Heart right ventricle (tissue), 16 donors: Measurements from ENCODE around the gene TNFAIP6. TPM values are rescaled to one million over a fixed set of nuclear protein-coding genes. Genes with fewer than 3 reads are reported as not detected.

Experiments used
- ATAC-seq, 8 donors: fragments of 200-7000 bp; cut with Tn5 transposase; one replicate each; pipeline ENCODE4 v1.9.1; 2020; ENCODE audit warnings: mild to moderate bottlenecking in 8 of 8, moderate library complexity in 8 of 8, moderate number of reproducible peaks in 1 of 8
- DNase-seq, 2 donors: peaks; one replicate each; pipeline ENCODE4 v3.0.0-alpha.2; 2020
- H3K27ac ChIP-seq, 10 donors: fragments of 200-600 bp; sonication (generic) in 2 of 10; one replicate each; pipeline versions ENCODE4 v1.5.0 to v1.8.0; 2020 to 2022; ENCODE audit warnings: mild to moderate bottlenecking in 3 of 10
- H3K27me3 ChIP-seq, 7 donors: fragments of 200-600 bp; one replicate each; pipeline ENCODE4 v1.8.0; 2021 to 2022; ENCODE audit warnings: mild to moderate bottlenecking in 2 of 7
- H3K36me3 ChIP-seq, 9 donors: fragments of 200-600 bp; sonication (generic) in 1 of 9; one replicate each; pipeline versions ENCODE4 v1.5.0 to v1.8.0; 2020 to 2022; ENCODE audit warnings: mild to moderate bottlenecking in 2 of 9
- H3K4me1 ChIP-seq, 9 donors: fragments of 200-600 bp; sonication (generic) in 1 of 9; one replicate each; pipeline versions ENCODE4 v1.5.0 to v1.8.0; 2020 to 2022; ENCODE audit warnings: mild to moderate bottlenecking in 4 of 9
- H3K4me3 ChIP-seq, 10 donors: fragments of 200-600 bp; sonication (generic) in 2 of 10; one replicate each; pipeline versions ENCODE4 v1.5.0 to v1.8.0; 2020 to 2022; ENCODE audit warnings: mild to moderate bottlenecking in 7 of 10, moderate library complexity in 2 of 10
- H3K9me3 ChIP-seq, 11 donors: fragments of 200-600 bp in 10 of 11; sonication (generic) in 2 of 11; one replicate each; pipeline versions ENCODE4 v1.5.0 to v1.8.0; 2013 to 2022; ENCODE audit warnings: mild to moderate bottlenecking in 2 of 11, control low read depth in 1 of 11, moderate library complexity in 1 of 11
- WGBS, 2 donors: extraction: QIAGEN DNeasy Blood & Tissue Kit; methylation state at CpG; one replicate each; pipeline ENCODE4 v1.1.7; 2013; ENCODE audit warnings: inconsistent platforms in 1 of 2; 5-methylcytosine and 5-hydroxymethylcytosine counted together
- intact Hi-C, 10 donors: fragments of 100-400 bp; cut with DNase I; formaldehyde crosslinking; loops; one replicate each; pipeline versions ENCODE4 v1.11.1 to v1.14.2; 2022
- polyA plus RNA-seq, 2 donors: library from polyadenylated mRNA; stranded (reverse); fragments of 200-250 nt; gene quantifications; one replicate each; pipeline ENCODE4 v1.2.3, GENCODE V29; 2013
- total RNA-seq, 10 donors: library from RNA; stranded (reverse); fragmentation: NEBNext Ultra II Directional in 3 of 10; extraction: Animal tissue kit (Norgen Biotek cat#: 25700) in 3 of 10; gene quantifications; one replicate each; pipeline versions ENCODE4 v1.2.1 to v1.2.4, GENCODE V29; 2021 to 2023
- TF ChIP-seq, protein P1 (sequence below), 9 donors: fragments of 200-600 bp; sonication (generic) in 2 of 9; IDR thresholded peaks; one replicate each; pipeline versions ENCODE4 v1.5.0 to v1.8.0; 2021 to 2022; ENCODE audit warnings: antibody characterized with exemption in 9 of 9, mild to moderate bottlenecking in 5 of 9, moderate library complexity in 1 of 9
- donor health status: Arrhythmogenic right ventricular cardiomyopathy.
- donor health status: ischemic (EF 13 %, LVEDD 7.1; RV severe dilation, severe dysfunction).
- donor health status: healthy with polysubstance abuse.
- donor health status: DM: no; HTN: yes; CAD: no.
- donor health status: DM: no; HTN: no; CAD: no.
- donor health status: ischemic (EF 25% LVEDD 6.9; RV normal size, moderate dysfunction).
- donor health status: ischemic (EF 25% LVEDD 5.7; RV mildly dilated, moderate dysfunction).
- donor health status: healthy.
- donor health status: DM: yes; HTN: yes; CAD: no.
- donor health status: Ischemic cardiomyopathy.
- donor health status: ischemic (EF 35%, LVEDD 5.7; RV mildly dilated, moderate dysfunction).
- donor health status: nonischemic (EF 11% LVEDD 7.7; RV severe dilation, severe dysfunction).
- donor health status: DM: yes; HTN: yes; CAD: no.
- donor health status: PGD.
- donor health status: ischemic (EF 29% LVEDD 5.4; RV normal size, mild dysfunction).
- donor health status: nonischemic (EF 23%, LVEDD 6.1; RV moderate dilation, normal function).

TNFAIP6 gene
- total and polyA plus RNA-seq, 12 donors, result 0.98 to 6.6 (median 2.4) TPM

DNA sequence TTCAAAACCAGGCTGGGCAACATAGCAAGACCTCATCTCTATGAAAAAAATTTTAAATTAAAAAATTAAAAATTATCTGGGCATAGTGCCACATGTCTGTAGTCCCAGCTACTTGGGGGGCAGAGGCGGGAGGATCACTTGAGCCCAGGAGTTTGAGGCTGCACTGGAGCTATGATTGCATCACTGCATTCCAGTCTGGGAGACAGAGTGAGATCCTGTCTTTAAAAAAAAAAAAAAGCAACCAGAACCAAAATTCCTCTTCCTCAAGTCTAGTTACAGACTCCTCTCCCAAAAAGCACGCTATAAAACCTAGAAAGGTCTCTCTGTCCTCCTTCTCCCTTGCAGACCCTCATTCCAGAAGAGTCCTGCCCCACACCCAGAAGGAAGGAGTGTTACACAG is 23.9 kb downstream of the TNFAIP6 start:
- no peaks in the 10 kb centered on the region for H3K9me3 ChIP-seq
- no peak for ATAC-seq
- H3K36me3 ChIP-seq, result no peaks in the 10 kb centered on the region
- TF ChIP-seq, protein P1, sequence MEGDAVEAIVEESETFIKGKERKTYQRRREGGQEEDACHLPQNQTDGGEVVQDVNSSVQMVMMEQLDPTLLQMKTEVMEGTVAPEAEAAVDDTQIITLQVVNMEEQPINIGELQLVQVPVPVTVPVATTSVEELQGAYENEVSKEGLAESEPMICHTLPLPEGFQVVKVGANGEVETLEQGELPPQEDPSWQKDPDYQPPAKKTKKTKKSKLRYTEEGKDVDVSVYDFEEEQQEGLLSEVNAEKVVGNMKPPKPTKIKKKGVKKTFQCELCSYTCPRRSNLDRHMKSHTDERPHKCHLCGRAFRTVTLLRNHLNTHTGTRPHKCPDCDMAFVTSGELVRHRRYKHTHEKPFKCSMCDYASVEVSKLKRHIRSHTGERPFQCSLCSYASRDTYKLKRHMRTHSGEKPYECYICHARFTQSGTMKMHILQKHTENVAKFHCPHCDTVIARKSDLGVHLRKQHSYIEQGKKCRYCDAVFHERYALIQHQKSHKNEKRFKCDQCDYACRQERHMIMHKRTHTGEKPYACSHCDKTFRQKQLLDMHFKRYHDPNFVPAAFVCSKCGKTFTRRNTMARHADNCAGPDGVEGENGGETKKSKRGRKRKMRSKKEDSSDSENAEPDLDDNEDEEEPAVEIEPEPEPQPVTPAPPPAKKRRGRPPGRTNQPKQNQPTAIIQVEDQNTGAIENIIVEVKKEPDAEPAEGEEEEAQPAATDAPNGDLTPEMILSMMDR (IDR thresholded peaks at IDR 0.05), result no peak
- no peaks in the 10 kb centered on the region for H3K27me3 ChIP-seq
- H3K27ac ChIP-seq, result no peak overlapping the region
- WGBS, 2 donors, result 90 to 94% methylated on average over 2 of the region's 2 CpGs
- intact Hi-C loops, result no loop called here
- no peaks in the 10 kb centered on the region for H3K4me1 ChIP-seq
- no peak overlapping the region for H3K4me3 ChIP-seq
- no peak for DNase-seq

DNA sequence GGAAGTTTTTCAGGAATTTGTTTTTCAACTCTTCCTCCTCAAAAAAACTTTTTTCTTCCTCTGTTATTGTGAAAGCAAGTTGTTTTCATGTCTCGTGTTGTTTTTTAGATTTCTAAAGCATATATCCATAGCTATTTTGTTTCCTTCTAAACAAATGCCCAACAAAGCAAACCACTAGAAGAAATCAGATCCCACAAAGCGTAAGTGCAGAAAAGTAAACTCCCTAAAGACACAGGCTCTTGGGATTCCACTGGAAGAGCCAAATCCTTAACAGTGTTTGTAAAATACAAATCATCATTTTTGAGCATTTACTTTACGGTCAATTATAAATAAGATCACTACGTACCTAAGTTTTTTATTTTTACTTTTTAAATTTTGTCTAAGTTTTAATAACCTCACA is 30.6 kb downstream of the TNFAIP6 start:
- WGBS, 2 donors, result 82 to 83% methylated on average over 4 of the region's 4 CpGs
- Histone ChIP-seq H3K4me3 (no peak overlapping the region), H3K36me3 (no peaks in the 10 kb centered on the region), H3K27ac (no peak overlapping the region), H3K4me1 (no peaks in the 10 kb centered on the region), H3K9me3 (peaks cover 0 to 8% (median 0%) of the 10 kb centered on the region in 11 donors), H3K27me3 (no peaks in the 10 kb centered on the region)
- TF ChIP-seq, protein P1 (IDR thresholded peaks at IDR 0.05), result no peak
- no peak for DNase-seq
- intact Hi-C loops, result no loop called here
- no peak for ATAC-seq

DNA sequence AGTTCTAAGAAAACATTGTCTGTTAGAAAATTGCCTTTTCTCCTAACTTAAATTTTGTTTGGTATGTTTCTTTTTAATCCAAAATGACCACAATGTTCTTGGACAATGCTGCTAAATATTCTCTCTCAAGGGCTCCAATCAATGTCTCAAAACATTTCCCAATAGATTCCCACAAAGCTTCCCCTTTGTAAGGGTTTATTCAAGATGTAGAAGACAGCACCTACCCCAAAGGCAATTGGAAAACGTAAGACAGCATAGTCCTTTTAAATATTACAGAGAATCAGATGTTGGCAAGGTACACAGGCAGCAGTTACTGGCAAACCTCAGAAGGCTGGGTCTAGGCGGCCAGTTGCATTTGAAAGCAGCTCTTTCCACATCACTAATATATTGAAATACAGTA is 34.0 kb downstream of the TNFAIP6 start:
- TF ChIP-seq, protein P1 (IDR thresholded peaks at IDR 0.05), result no peak
- no peak for ATAC-seq
- DNase-seq, result no peak
- Histone ChIP-seq H3K4me1 (no peaks in the 10 kb centered on the region), H3K9me3 (peaks cover 0 to 8% (median 0%) of the 10 kb centered on the region in 11 donors), H3K36me3 (no peaks in the 10 kb centered on the region), H3K27me3 (no peaks in the 10 kb centered on the region), H3K4me3 (no peak overlapping the region), H3K27ac (no peak overlapping the region)
- intact Hi-C loops, result no loop called here
- WGBS, 2 donors, result 70 to 75% methylated on average over 2 of the region's 2 CpGs

DNA sequence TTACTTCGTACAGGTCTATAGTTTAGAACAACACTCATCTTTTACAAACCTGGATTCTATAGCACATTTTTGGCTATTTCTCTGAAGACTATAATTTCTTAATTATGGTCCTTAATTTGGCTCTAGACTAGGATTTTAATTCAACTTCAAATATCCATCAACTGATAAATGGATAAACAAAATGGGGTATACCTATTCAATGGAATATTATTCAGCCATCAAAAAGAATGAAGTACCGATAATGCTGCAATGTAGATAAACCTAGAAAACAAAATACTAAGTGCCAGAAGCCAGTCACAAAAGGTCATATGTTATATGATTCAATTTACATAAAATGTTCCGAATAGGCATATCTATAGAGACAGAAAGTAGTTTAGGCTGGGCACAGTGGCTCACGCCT is 37.1 kb downstream of the TNFAIP6 start:
- WGBS, 2 donors, result 74 to 89% methylated on average over 4 of the region's 4 CpGs
- TF ChIP-seq, protein P1 (IDR thresholded peaks at IDR 0.05), result no peak
- DNase-seq (no peak), ATAC-seq (no peak)
- Histone ChIP-seq H3K27me3 (no peaks in the 10 kb centered on the region), H3K4me1 (no peaks in the 10 kb centered on the region), H3K36me3 (no peaks in the 10 kb centered on the region), H3K4me3 (no peak overlapping the region), H3K9me3 (peaks cover 0 to 8% (median 0%) of the 10 kb centered on the region in 11 donors), H3K27ac (no peak overlapping the region)
- intact Hi-C loops, result no loop called here
